GM21367 (cell line): Measurements from ENCODE around the gene KRABD2.
"Not testable (repeated sequence)": the region's sequence is repeated elsewhere in the genome, so short reads cannot be mapped to it uniquely, and the experiment has no call there.

Experiments used
- ATAC-seq: cut with Tn5 transposase; IDR thresholded peaks from one replicate; pipeline ENCODE4 v1.9.1; 2021; ENCODE audit not compliant: unreplicated experiment

The KRABD2 gene

GRCh38 chr17:8362651-8363332 is 13.7 kb downstream of the KRABD2 start:
- no peak for ATAC-seq

- no peak for ATAC-seq
Measured at GRCh38 chr17:8360751-8361150, 15.8 kb downstream of the KRABD2 start.

- ATAC-seq: no peak
Measured at GRCh38 chr17:8360260-8360659, 16.2 kb downstream of the KRABD2 start.

DNA sequence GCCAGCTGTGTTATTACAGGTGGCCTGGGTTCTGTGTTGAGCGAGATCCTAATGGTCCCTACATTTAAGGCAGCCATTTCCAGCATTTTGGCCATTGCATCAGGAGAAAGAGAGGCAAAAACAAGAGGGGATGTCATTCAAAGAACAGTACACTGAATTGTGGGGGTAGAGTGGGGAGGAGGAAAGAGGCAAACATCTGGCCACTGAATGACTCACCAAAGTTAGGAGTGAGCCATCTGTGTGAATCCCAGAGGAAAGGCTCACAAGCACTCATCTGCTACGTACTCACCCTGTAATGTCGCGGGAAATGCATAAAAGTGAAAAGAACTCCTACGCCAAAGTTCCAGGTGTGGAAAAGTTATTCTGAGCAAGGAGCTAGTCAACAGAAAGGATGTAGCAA is 16.7 kb downstream of the KRABD2 start:
- ATAC-seq: no peak

- ATAC-seq: no peak
Measured at GRCh38 chr17:8357910-8358309, 18.6 kb downstream of the KRABD2 start.

GRCh38 chr17:8354236-8354635 is 22.3 kb downstream of the KRABD2 start:
- ATAC-seq: no peak

GRCh38 chr17:8353736-8354135 is 22.8 kb downstream of the KRABD2 start:
- no peak for ATAC-seq

DNA sequence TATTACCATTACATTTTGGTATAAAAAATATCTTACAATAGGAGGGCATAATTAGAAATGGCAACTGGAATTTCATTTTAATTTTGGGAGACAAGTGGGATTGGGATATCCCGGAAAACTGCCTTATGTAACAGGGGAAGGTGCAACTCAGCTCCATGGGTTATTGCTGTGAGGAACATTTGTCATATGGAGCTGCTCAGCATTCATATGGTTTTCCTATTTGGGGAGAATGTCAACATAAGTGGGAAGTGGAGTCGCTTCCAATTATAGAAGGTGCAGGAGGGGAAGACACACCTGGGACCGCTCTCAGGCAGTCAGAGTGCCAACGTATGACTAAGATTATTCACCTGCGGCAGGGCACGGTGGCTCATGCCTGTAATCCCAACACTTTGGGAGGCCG is 26.2 kb downstream of the KRABD2 start:
- ATAC-seq: no peak

DNA sequence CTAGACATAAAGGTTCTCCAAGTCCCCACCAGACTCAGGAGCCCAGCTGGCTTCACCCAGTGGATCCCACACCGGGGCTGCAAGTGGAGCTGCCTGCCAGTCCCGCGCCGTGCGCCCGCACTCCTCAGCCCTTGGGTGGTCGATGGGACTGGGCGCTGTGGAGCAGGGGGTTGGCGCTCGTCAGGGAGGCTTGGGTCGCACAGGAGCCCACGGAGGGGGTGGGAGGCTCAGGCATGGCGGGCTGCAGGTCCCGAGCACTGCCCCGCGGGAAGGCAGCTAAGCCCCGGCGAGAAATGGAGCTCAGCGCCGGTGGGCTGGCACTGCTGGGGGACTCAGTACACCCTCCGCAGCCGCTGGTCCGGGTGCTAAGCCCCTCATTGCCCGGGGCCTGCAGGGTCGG is 29.5 kb downstream of the KRABD2 start:
- not testable (repeated sequence) for ATAC-seq

DNA sequence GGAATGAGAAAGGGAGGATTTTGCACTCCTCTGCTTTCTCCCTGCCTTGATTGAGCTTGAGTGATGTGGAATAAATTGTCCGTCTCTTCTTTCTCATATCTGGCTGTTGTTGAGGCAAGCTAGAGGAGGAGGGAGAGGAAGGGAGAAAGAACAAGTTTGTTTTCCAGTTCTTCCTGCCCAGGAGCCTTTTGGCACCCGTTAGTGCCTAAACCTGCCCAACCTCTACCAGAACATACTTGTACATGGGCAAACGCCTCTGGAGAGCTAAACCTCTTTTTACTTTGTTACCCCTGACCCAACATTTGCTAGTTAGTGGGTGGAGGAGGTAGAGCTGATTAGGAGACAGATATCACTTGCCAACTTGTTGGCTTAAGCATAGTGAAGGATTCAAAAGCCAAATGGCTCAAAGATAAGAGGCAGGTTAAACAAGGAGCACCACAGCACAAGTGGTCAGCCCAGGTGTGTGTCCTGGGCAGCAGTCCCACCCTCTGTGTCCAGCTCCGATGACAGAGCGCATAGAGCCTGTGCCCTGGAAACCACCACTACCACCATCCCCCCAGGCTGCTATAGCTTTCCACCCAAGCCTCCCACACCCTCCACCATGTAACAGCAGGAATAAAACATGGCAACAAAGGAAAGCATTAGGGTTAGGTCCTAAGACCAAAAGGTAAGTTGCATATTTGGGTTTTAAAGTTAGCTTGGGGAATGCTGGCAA is 30.4 kb downstream of the KRABD2 start:
- no peak for ATAC-seq

- no peak for ATAC-seq
Measured at GRCh38 chr17:8345052-8345690, 31.3 kb downstream of the KRABD2 start.

GRCh38 chr17:8341456-8341855 is 35.0 kb downstream of the KRABD2 start:
- no peak for ATAC-seq

GRCh38 chr17:8339540-8339939 is 37.0 kb downstream of the KRABD2 start, which contains the start of gene ODF4:
ODF4 (plus strand) TSS chr17:8339840; CDS start chr17:8340052, 212 bp downstream.
- no peak for ATAC-seq

- ATAC-seq: no peak
Measured at GRCh38 chr17:8338753-8339140, 37.8 kb downstream of the KRABD2 start.

DNA sequence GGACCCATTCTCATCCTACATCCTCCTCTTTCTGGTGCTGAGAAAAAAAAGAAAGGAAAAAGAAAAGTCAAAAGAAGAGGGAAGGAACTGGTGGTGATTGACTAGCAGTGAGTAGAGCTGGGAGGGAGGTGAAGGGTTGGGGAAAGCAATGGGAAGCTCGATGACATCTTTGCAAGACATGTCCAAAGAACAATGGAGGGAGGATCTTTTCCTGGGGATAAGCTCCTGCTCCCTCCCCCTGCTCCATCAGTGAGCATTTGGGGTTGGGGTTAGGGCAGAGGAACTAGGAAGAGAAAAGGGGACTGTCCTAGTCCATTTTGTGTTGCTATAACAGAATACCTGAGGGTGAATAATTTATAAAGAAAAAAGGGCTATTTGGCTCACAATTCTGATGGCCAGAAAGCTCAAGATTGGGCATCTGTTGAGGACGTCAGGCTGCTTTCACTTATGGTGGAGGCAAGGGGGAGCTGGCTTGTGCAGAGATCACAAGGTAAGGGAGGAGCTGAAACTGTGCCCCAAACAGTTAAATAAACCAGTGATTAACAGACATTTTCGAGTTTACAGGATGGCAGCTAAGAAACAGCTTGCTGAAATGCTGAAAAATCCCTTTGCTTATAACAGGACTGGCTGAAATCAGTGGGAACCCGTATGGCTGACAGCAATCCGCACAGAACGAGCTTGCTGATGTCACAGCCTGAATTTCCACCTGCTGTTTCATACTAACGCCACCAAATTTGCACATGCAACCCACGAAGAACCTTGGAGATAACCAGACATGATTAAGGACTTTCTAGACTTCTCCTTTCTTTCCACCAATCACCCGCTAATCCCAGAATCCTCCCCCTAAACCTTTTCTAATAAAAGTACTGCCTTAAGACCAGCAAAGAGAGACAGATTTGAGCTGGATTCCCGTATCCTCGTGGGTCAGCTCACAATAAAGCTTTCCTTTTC is 38.4 kb downstream of the KRABD2 start:
- no peak for ATAC-seq

- ATAC-seq: no peak
Measured at GRCh38 chr17:8333281-8333680, 43.2 kb downstream of the KRABD2 start.

DNA sequence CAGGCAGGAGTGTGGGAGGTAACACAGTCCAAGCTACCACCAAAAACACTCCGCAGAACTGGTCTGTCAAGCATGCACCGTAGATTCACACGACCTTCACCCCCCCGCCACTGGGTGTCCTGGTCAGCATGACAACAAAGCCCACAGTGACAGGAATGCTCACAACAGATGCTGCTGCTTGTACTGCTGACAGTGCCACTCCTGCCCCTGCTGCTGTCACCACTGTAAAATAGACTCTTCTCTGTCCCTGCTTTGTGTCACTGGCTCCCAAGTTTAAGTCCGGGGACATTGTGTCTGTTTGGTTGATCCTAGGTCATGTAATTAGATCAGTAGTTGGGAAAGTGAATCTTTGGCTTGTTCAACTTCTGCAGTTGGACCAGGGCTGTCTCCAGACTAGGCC is 43.8 kb downstream of the KRABD2 start:
- ATAC-seq: no peak

GRCh38 chr17:8332128-8332527 is 44.4 kb downstream of the KRABD2 start:
- ATAC-seq: no peak

DNA sequence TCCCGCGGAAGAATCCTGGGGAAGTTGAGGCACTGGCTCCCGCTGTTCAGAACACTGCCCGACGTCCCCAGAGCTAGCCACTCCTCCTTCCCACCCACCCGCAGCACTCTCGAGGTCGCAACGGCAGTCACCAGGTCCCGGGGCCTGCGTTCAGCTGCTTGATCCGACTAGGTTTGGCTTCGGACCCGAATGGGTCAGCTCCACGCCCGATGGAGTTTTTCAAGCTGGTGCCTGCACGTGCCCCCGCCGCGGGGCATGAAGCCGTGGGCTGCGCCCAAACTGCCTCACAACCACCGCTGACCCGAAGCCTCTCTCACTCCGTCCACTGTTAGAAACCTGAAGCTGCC is 49.2 kb downstream of the KRABD2 start:
- ATAC-seq: no peak
